NCI-H226 (cell line): ENCODE results near the gene GKN2.
A peak's percentile ranks its signal among the peaks of the same experiment; 100 is the strongest.

Experiments
- DNase-seq: peaks from one replicate; pipeline ENCODE4 v3.0.0-alpha.2; 2015

GKN2 gene, protein sequence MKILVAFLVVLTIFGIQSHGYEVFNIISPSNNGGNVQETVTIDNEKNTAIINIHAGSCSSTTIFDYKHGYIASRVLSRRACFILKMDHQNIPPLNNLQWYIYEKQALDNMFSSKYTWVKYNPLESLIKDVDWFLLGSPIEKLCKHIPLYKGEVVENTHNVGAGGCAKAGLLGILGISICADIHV

DNA sequence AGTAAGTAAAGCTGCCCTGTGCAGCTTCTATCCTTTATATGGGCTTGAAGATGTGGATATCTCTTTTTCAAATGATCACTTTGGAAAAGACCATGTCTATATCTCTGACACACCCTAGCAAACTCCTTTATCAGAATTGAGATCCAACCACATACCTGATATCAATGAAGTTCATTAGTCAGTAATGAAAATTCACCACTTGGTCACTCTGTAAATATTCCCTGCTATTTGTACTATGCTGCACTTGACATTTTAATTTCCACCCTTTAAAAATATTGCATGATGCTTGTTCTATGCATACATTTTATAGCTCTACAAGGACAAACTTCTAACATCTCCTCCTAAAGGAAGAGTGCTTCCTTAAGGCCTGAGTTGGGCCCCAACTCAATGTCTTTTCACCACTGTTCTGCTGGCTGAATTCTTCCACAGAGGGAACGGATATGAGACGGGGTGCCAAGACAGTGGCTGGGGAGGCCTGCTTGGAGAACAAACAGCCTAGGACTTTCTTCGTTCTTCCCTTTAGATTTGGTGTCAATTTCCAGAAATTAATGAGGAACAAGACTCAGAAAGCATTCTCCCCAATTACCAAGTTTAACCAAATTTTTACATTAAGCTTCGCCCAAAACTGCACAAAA is at the start of gene GKN2:
GKN2 (minus strand) TSS at position 7 of the 635 bp plus-strand sequence. CDS start 32 bp downstream, outside the sequence.
- DNase-seq = no peak

DNA sequence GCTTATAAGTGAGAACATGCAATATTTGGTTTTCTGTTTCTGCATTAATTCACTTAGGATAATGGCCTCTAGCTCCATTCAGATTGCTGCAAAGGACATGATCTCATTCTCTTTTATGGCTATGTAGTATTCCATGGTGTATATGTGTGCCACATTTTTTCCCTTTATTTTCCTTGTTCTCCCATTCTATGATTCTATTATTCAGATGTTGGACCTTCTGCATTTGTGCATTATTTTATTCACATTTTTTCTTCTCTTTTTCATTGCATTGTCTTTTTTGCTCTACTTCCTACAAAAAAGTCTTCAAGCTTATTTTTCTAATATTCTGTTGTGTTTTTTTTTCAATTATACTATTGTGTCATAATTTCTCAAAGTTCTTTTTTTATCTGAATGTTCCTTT is 49.2 kb upstream of the GKN2 start:
- DNase-seq = no peak

DNA sequence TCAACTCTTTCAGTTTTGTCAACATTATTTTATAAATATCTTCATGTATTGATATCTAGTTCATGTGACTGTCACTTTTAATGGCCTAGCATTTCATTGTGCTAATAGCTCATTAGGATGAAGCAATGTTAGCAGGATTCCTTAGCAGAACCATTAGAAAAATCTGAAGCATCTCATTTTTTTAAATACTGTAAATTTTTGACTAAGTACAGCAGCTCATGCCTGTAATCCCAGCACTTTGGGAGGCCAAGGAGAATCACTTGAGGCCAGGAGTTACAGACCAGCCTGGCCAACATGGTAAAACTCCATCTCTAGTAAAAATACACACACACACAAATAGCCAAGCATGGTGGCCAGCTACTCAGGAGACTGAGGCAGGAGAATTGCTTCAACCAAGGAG is 44.7 kb upstream of the GKN2 start:
- DNase-seq = no peak

DNA sequence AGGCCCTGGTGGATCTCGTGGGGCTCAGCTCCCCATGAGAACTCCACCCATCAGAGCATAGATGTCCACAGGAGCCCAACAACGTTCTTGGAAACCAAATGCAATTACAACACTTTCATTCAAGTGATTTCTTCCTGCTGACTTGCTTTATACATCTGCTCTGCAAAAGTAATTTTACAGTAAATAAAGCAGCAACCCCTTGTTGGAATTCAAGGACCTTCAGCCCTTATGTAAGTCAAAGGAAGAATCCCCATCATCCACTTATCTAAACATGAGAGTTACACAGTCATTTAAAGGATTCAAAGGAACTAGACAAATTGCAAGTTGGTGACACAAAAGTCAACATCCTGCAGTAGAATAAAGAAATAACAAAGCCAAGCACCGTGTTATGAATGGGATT is 43.2 kb upstream of the GKN2 start:
- DNase-seq = no peak

DNA sequence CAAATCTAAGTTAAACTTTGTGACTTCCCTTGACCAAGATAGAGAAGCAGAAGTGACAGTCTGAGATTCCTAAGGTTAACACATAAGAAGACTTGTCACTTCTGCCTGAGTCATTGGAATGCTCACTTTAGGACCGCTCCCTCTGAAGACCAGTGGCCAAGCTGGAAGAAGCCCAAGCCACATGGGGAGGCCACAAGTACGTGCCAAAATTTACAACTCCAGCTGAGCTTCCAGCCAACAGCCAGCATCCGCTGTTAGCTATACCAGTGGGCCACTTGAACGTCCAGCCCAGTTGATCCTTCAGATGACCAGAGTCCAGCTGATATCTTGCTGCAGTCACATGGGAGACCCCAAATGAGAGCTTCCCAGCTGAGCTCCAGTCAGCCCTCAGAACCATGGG is 42.2 kb upstream of the GKN2 start:
- DNase-seq = no peak

DNA sequence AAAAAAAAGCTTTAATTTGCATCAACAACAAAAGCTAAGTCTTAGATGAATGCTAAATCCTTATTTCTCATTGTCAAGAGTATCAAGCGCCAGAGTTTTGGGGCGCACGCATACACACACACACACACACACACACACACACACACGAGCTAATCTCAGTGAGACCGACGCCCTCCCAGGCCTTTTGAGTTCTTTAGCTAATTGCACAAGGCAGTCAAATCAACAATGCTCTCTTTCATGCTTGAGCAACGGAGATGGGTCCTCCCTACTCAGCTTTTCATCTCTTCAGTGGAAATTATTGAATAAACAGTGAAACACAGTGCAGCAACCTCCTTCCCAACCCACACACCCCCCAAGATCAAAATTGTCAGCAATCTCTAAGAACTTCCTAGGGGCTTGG is 41.0 kb upstream of the GKN2 start:
- DNase-seq = no peak

DNA sequence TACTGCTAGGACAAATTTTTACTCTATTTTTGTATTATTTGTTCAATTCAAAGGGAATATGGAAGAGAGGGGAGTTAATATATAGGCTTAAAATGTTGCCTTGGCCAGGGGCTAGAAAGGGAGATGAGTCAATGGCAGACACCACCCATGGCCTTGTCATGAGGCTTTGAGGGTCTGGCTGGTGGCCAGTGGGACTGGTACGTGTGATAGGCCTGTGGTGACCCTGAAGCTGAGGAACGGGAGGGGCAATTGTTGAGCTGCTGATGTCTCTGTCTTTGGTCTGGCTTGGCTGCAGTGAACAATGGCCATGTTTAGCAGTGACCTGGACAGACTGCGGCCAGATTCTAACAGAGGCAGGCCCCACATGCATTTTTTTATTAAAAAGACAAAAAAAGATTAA is 40.2 kb upstream of the GKN2 start:
- DNase-seq = no peak

DNA sequence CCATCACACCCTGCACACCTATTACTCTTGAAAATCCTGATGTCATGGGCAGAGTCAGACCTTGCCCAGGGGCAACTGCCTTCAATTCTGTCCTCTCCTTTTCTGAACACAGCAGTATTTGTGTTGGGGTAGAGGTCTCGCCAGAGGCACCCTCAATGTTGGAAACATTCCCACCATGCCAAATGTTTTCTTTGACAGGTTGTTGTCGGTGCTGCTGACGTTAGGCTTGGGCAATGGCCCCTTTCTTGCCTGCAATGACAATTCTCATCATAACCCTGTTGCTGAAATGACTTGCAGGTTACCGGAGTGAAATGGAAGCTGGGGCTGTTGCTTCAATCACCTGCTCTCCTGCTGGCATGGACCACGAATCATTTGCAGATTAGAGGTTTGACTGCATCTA is 39.6 kb upstream of the GKN2 start:
- no peak for DNase-seq

DNA sequence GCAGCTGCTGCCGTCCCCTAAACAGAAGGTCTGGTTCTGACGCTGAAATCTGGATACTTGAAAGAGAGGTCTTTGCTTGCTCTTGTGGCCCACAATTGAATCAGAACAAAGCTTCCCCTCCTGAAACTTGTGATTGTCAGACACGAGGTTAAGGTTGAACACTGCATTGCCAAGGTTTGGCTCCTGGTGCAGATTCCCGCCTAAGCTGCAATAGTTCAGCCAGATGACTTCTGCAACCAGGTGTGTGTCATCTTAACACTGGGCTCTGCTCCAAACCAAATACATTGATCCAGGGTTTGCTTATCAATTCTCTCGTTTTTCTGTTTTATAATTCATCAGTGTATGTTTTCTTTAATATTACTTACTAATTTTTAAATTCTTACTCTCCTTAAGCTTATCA is 36.3 kb upstream of the GKN2 start:
- DNase-seq = no peak

DNA sequence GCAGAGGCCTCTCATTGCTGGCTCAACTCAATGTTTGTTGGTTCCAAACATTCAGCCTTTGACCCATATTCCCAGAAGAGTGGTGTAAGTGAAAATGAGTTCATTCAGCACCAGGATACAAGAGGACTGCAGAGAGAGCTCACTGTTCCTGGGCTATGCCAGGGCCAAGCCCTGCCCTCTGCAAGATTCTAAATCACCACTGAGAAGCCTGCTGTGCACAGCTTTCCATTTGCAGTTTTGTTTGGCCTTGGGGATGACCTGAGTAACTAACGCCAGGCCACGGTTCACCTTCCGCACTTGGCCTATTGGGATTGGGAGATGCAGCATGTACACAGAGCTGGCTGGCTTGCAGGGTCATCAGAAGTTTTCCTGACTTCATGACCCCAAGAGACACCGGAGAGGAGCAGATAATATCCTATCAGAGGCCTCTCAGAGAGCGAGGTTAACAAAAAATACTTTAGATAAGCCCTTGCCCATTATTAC is 34.4 kb upstream of the GKN2 start:
- peak; percentile 34 for DNase-seq

DNA sequence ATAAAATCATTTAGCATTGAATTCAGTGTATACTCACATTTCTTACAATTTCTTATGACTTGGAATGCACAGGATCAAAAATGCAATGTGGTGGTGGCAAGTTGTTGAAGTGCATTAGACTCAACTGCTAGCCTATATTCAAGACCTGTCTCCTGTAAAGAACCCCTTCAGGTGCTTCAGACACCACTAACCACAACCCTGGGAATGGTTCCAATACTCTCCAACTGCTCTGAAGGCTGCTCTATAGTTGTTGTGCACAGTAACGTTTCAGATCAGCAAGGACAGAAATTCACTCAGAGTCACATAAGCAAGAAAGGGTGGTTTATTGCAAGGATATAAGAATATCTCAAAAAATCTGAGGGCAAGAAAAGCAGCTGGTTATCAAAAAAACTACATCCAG is 28.3 kb upstream of the GKN2 start:
- DNase-seq = peak; percentile 48

DNA sequence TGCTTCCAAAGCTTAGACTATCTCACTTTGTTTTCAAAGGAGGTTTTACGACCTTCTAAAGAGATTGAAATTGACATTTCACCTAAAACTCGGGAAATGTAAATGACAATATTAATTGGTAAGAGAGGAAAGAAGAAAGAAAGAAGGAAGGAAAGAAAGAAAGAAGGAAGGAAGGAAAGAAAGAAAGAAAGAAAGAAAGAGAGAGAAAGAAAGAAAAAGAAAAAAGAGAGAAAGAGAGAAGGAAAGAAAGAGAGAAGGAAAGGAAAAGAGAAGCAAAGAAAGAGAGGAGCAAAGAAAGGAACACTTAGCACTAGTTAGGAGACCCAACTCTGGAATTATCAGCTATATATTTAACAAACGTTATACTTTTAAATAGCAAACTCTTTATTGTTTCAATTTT is 25.4 kb upstream of the GKN2 start:
- no peak for DNase-seq

DNA sequence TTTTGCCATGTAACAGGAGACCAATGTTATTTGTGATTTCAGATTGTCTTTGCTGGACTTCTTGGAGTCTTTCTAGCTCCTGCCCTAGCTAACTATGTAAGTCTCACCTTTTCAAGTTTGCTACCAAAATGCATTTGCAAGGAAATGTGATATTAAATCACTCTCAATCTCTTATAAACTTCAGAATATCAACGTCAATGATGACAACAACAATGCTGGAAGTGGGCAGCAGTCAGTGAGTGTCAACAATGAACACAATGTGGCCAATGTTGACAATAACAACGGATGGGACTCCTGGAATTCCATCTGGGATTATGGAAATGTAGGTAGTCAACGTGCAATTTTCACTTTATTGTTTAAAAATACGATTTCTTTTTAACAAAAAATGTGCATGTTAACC is 24.8 kb upstream of the GKN2 start:
- DNase-seq = no peak

DNA sequence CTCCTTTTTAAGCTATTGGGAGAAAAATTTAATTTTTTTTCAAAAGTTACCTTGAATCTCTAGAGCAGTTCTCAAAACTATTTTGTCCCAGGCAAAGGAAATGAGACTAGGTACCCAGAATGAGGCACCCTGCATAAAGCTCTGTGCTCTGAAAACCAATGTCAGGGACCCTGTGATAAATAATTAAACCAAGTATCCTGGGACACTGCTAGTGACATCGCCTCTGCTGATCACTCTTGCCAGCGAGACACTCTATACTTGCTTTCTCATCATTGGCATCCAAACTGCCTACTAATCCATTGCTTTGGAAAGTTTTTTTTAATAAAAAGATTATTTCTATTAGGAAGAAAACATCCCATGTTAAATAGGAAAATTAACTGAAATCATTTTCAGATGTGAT is 23.2 kb upstream of the GKN2 start:
- no peak for DNase-seq

DNA sequence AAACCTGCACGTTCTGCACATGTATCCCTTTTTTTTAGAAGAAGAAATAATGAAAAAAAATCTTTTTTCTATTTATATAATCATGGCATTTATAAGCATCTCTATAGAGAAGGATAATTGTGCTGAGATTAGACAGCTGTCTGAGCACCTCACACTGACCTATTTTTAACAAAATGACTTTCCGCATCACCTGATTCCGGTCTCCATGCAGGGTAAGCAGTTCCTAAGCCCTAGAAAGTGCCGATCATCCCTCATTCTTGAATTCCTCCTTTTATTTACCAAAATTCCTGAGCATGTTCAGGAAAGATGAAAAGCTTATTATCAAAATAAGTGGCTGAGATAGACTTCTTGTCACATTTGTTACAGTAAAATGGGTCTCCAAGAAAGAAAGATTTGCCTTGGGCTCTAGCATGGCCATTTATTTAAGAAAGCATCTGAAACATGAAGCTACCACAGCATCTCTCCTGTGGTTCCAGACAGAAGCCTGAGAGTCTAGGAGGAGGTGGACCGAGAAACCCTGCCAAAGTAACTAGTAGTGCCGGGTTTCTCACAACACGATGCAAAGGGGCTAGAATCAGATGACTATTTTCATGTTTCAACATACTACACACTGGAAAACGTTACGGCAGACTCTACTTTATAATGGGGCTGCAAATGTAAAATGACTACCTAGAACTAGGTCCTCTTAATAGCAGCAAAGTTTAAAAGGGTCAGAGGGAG is 22.4 kb upstream of the GKN2 start:
- no peak for DNase-seq

DNA sequence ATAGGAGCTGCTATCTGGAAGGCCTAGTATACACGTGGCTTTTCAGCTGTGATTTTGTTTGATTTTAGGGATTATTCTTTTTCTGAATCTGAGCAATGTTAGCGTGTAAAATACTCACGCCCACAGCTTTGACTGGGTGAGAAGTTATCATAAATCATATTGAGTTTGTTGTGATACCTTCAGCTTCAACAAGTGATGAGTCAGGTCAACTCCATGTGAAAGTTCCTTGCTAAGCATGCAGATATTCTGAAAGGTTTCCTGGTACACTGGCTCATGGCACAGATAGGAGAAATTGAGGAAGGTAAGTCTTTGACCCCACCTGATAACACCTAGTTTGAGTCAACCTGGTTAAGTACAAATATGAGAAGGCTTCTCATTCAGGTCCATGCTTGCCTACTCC is 21.6 kb upstream of the GKN2 start, which contains the start of gene GKN1:
GKN1 (plus strand) TSS at position 386 of the 400 bp plus-strand sequence. CDS start 42 bp downstream, outside the sequence.
- peak; percentile 70 for DNase-seq

DNA sequence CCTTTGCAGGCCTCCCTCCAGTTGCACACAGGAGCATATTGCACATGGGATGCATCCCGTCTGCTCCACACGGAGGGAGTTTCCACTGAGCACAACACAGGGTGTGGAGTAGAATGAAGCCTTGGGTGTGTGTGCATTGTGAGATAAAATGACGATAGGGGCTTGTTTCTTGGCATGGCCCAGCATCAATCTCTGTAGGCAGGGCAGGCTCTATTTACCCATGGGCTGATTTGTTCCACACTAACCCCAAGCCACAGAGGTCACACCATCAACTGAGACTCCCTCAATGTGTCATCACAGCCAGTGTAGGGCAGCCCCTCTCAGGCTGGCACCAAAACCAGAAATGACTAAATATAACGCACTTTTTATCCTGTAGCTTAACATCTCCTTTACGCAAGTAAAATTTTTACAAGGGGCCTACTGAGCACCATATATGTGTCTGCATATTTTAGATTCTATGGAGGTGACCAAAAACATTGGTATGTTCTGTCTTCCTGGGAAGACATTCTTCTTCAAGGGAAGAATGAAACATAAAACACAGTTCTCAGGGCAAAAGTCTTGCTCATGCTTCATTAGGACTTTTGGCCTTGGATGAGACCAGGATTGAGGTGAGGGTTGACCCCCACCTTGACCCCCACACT is 19.0 kb upstream of the GKN2 start:
- peak; percentile 100 for DNase-seq

DNA sequence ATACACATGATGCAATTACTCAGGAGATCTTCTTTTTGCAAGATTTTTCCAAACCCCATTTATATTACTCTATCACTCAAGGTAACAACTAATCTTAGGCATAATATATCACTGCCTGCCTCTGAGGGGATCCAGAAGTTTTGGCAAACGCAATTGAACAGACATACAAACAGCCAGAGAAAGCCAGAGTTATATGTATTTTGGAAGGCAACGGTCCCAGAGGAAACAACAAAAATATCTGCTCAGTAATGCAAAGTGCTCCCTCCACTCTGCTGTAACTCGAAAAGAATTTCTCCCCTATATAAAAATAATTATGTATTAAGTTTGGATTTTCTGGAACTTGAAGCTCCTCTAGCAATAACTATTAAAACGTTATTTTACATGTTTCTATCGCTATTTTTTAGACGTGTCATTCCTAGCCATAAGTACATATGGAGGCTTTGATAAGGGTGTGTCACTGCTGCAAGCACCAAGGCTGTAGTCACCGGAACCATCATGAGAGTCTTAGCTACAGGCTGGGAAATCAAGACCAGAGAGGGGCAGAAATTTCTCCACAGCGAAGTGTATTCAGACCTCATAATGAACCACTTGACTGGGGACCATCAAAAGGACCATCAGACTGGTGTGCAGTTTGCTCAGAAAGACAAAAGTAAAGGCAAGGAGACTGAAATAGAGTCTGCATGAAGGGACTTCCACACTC is 18.0 kb upstream of the GKN2 start:
- DNase-seq = no peak

DNA sequence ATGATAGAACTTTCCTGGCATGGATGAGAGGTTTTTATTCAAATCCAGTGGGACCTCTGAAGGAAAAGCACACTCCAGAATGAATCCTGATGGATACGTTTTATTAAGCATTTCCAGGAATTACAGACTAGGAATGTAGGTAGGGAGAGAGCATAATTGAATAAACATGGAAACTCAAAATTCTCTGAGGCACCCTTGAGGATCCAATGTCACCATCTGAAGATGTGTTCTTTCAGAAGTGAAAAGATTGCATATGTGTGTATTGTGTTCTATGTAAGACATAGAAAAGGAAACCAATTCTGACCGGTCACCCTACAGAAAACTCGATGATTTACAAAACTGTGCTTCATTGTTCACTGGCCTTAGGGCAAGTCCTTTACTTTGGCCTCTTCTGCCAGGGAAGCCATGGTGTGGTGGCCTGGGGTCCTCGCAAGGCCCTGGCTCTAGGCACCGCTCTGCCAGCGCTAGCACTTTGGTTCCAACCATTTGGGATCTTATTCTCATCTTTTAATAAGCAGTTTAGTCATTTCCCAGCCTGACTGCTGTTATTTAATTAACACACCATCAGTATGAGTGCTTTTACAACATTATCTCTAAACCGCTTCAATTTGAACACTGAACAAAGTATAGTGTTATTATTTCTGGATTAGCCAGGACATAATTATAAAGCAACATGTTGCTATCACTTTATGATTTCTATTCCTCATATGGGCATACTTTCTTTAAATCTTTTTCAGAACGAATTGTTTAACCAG is 17.2 kb upstream of the GKN2 start:
- no peak for DNase-seq

DNA sequence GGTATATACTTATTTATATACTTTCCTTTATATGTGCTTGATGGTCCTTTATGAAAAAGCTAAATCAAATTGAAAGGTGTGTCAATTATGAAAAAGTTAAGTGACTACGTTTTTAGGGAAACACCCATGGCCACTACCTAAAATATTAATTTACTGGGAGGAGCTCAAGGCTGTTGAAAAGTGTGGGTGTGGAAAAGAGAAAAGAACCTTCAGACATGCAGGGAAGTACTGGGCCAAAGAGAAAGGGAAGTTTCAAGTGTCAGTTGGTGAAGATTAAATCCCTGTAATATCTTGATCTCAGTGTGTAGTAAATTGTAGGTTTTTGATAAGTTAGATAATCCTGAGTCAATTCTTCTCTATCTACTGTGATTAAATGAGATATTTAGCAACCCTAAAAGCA is 15.5 kb upstream of the GKN2 start:
- no peak for DNase-seq

DNA sequence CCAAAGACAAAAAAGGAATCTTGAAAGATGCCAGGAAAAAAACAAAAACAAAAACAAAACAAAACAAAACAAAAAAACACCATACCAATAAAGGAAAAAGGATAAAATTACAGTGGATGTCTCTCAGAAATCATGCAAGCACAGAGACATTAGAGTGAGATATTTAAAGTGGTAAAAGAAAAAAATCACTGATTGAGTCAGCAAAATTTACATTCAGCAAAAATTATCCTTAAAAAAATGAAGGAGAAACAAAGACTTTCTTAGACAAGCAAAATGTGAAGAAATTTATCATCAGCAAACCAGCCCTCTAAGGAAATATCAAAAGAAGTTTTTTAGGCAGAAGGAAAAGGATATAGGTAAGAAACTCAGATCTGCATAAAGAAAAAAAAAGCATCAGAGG is 11.6 kb upstream of the GKN2 start:
- DNase-seq = no peak

DNA sequence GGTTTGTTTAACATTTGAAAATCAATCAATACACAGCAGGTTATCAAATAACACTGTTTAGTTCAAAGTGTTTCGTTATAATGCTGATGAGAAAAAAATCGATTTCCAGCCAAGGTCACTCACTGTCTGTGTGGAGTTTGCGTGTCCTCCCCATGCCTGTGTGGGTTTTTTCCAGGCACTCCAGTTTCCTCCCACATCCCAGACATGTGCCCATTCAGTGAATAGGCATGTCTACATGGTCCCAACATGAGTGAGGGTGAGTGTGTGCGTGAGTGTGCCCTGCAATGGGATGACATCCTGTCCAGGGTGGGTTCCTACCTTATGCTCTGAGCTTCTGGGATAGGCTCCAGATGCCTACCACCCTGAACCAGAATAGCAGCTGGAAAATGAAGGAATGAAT is 8.7 kb upstream of the GKN2 start:
- no peak for DNase-seq
